ENCODE measurements around the gene CNIH4.

CNIH4 gene

DNA sequence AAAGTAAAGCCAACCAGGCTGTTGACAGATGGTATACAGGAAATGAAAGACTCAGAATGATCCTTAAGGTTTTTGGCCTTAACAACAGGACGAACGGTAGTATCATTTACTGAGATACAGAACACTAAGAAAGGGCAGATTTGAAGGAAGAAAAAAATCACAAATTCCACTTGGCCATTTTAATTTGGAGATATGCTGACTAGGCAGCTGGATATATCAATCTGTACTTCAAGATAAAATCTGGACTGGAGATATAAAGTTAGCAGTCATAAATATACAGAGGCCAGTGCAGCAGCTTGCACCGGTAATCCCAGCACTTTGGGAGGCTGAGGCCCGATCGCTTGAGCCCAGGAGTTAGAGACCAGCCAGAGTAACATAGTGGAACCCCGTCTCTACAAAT is 28.0 kb upstream of the CNIH4 start:
- no peak overlapping the region for H3K9ac ChIP-seq (ENCODE audit: insufficient read length, low read depth)
- H3K4me3 ChIP-seq (ENCODE audit: insufficient read length, low read depth), result no peak overlapping the region

GRCh38 chr1:224329484-224329841 is 27.2 kb upstream of the CNIH4 start:
- H3K4me3 ChIP-seq (ENCODE audit: insufficient read length, low read depth), result peak overlapping the region; percentile 96
- DNase-seq (ENCODE audit: low read depth, low spot score), result no peak
- H3K36me3 ChIP-seq (ENCODE audit: insufficient read depth, insufficient read length, low read length), result peaks cover 27% of the 10 kb centered on the region
- no peaks in the 10 kb centered on the region for H3K9me3 ChIP-seq (ENCODE audit: insufficient read depth, low read length)
- H3K4me1 ChIP-seq (ENCODE audit: insufficient read depth, insufficient read length), result no peaks in the 10 kb centered on the region
- peak overlapping the region; percentile 97 for H3K9ac ChIP-seq (ENCODE audit: insufficient read length, low read depth)
- no peak for TF ChIP-seq YY1 (IDR thresholded peaks at IDR 0.05; ENCODE audit: insufficient read depth, insufficient read length)
- no peak for TF ChIP-seq ZNF274 (IDR thresholded peaks at IDR 0.05; ENCODE audit: low read depth, low read length)
- no peak for TF ChIP-seq SUZ12 (IDR thresholded peaks at IDR 0.05; ENCODE audit: extremely low read depth, insufficient read depth, insufficient read length)
- H3K27me3 ChIP-seq (ENCODE audit: insufficient read depth, insufficient read length), result no peaks in the 10 kb centered on the region

More for the DNA sequence above, 28.0 kb upstream of the CNIH4 start:
- no peak for TF ChIP-seq SUZ12 (IDR thresholded peaks at IDR 0.05; ENCODE audit: extremely low read depth, insufficient read depth, insufficient read length)
- no peaks in the 10 kb centered on the region for H3K9me3 ChIP-seq (ENCODE audit: insufficient read depth, low read length)
- peaks cover 32% of the 10 kb centered on the region for H3K36me3 ChIP-seq (ENCODE audit: insufficient read depth, insufficient read length, low read length)
- H3K4me1 ChIP-seq (ENCODE audit: insufficient read depth, insufficient read length), result no peaks in the 10 kb centered on the region
- no peaks in the 10 kb centered on the region for H3K27me3 ChIP-seq (ENCODE audit: insufficient read depth, insufficient read length)
- no peak for DNase-seq (ENCODE audit: low read depth, low spot score)

DNA sequence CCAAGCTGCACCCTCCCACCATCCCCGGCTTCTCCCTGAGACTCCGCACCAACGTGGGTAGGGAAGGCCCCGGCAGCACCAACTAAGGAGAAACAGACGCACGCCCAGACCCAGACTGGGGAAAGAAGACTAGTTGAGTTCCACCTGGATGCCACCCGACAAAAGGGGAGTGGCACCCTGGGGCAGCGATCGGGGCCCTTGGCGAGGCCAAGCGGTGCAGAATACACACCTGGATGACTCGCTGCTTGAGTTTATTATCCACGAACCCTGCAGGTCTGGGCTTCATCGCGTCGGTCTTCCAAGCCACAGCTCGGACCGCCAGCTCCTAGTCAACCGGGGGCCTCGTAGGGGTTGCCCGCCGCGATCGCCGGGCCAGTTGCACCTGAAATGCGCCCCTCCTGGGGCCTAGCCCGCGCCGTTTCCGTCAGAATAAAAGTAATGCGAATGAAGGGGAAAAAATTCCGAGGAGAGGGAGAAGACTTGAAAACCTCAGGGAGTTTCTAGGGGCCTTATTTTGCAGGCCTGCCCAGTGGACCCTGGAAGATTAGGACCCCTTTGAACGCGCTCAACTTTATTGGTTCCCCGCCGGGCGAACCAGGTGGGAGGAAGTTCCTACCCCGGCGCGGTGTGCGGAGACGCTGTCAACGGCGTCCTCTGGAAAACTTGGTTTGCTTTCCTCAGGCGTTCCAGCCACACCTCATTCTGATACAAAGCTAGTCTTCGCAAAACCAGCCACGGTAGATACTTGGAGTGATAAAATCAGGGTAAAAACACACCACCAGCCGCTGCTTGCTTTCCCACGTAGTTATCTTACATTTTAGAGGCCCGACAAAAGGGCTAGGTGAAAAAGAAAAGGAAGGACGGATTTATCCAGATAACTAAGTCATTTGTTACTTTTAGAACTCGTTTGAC is 26.6 kb upstream of the CNIH4 start, which contains the start of gene NVL:
Gene NVL (minus strand): TSS at position 331 of the 912 bp plus-strand sequence. CDS start 45 bp downstream, at position 286.
- H3K36me3 ChIP-seq (ENCODE audit: insufficient read depth, insufficient read length, low read length), result peaks cover 22% of the 10 kb centered on the region
- H3K4me1 ChIP-seq (ENCODE audit: insufficient read depth, insufficient read length), result no peaks in the 10 kb centered on the region
- H3K9ac ChIP-seq (ENCODE audit: insufficient read length, low read depth), result peak within 1 kb of the TSS; percentile 97
- H3K4me3 ChIP-seq (ENCODE audit: insufficient read length, low read depth), result peak within 1 kb of the TSS; percentile 96
- DNase-seq (ENCODE audit: low read depth, low spot score), result peak; percentile 94
- no peaks in the 10 kb centered on the region for H3K9me3 ChIP-seq (ENCODE audit: insufficient read depth, low read length)
- no peaks in the 10 kb centered on the region for H3K27me3 ChIP-seq (ENCODE audit: insufficient read depth, insufficient read length)
- no peak for TF ChIP-seq YY1 (IDR thresholded peaks at IDR 0.05; ENCODE audit: insufficient read depth, insufficient read length)
- no peak for TF ChIP-seq ZNF274 (IDR thresholded peaks at IDR 0.05; ENCODE audit: low read depth, low read length)
- TF ChIP-seq SUZ12 (IDR thresholded peaks at IDR 0.05; ENCODE audit: extremely low read depth, insufficient read depth, insufficient read length), result no peak

DNA sequence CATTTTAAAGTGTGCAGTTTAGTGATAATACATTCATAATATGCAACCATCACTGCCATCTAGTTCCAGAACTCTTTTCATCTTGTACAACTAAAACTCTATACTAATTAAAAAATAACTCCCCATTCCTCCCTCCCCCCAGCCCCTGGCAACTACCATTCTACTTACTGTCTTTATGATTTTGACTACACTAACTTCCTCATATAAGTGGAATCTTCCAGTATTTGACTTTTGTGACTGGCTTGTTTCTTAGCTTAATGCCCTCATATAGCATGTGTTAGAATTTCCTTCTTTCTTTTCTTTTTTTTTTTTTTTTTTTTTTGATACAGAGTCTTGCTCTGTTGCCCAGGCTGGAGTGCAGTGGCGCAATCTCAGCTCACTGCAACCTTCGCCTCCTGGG is 25.4 kb upstream of the CNIH4 start:
- no peak overlapping the region for H3K9ac ChIP-seq (ENCODE audit: insufficient read length, low read depth)

GRCh38 chr1:224331824-224332223 is 24.9 kb upstream of the CNIH4 start:
- Histone ChIP-seq H3K36me3 (ENCODE audit: insufficient read depth, insufficient read length, low read length) (peaks cover 10% of the 10 kb centered on the region), H3K9ac (ENCODE audit: insufficient read length, low read depth) (no peak overlapping the region), H3K9me3 (ENCODE audit: insufficient read depth, low read length) (no peaks in the 10 kb centered on the region), H3K27me3 (ENCODE audit: insufficient read depth, insufficient read length) (no peaks in the 10 kb centered on the region), H3K4me1 (ENCODE audit: insufficient read depth, insufficient read length) (no peaks in the 10 kb centered on the region), H3K4me3 (ENCODE audit: insufficient read length, low read depth) (no peak overlapping the region)
- DNase-seq (ENCODE audit: low read depth, low spot score), result no peak
- TF ChIP-seq YY1 (IDR thresholded peaks at IDR 0.05; ENCODE audit: insufficient read depth, insufficient read length) (no peak), SUZ12 (IDR thresholded peaks at IDR 0.05; ENCODE audit: extremely low read depth, insufficient read depth, insufficient read length) (no peak), ZNF274 (IDR thresholded peaks at IDR 0.05; ENCODE audit: low read depth, low read length) (no peak)

More for the DNA sequence above, 25.4 kb upstream of the CNIH4 start:
- Histone ChIP-seq H3K9me3 (ENCODE audit: insufficient read depth, low read length) (no peaks in the 10 kb centered on the region), H3K27me3 (ENCODE audit: insufficient read depth, insufficient read length) (no peaks in the 10 kb centered on the region), H3K4me1 (ENCODE audit: insufficient read depth, insufficient read length) (no peaks in the 10 kb centered on the region), H3K4me3 (ENCODE audit: insufficient read length, low read depth) (no peak overlapping the region), H3K36me3 (ENCODE audit: insufficient read depth, insufficient read length, low read length) (peaks cover 13% of the 10 kb centered on the region)
- DNase-seq (ENCODE audit: low read depth, low spot score), result no peak
- TF ChIP-seq YY1 (IDR thresholded peaks at IDR 0.05; ENCODE audit: insufficient read depth, insufficient read length), result no peak
- TF ChIP-seq ZNF274 (IDR thresholded peaks at IDR 0.05; ENCODE audit: low read depth, low read length), result no peak
- TF ChIP-seq SUZ12 (IDR thresholded peaks at IDR 0.05; ENCODE audit: extremely low read depth, insufficient read depth, insufficient read length), result no peak

DNA sequence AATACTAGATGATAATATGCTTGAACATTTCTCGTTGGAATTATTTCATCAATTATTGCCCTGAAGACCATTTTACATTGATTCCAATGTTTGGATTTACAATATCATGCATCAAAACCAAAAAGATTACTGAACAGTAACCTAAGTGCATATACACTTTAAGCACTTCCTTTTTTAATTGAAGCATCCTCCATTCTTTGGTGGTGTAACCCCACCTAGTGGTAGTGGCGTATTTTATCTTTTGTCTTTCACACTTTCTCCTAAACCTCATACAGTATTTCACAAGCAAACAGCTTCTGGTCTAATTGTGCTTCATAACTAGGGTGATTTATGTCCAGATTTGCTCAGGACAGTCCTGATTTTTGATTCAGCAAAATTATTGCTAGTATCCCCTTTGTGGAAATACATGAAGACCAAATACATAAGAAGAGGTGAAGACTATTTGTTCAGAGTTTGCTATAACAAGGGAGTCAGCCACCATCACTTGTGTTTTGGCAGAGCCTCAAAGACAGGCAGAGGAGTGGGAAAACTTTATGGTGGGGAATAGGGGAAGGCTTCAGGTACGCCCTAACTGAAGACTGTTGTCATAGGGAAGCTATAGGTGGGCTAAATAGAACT is 23.3 kb upstream of the CNIH4 start:
- no peak overlapping the region for H3K9ac ChIP-seq (ENCODE audit: insufficient read length, low read depth)
- no peak overlapping the region for H3K4me3 ChIP-seq (ENCODE audit: insufficient read length, low read depth)
- H3K4me1 ChIP-seq (ENCODE audit: insufficient read depth, insufficient read length), result no peaks in the 10 kb centered on the region
- no peaks in the 10 kb centered on the region for H3K27me3 ChIP-seq (ENCODE audit: insufficient read depth, insufficient read length)
- DNase-seq (ENCODE audit: low read depth, low spot score), result no peak
- TF ChIP-seq ZNF274 (IDR thresholded peaks at IDR 0.05; ENCODE audit: low read depth, low read length) (no peak), SUZ12 (IDR thresholded peaks at IDR 0.05; ENCODE audit: extremely low read depth, insufficient read depth, insufficient read length) (no peak), YY1 (IDR thresholded peaks at IDR 0.05; ENCODE audit: insufficient read depth, insufficient read length) (no peak)
- no peaks in the 10 kb centered on the region for H3K36me3 ChIP-seq (ENCODE audit: insufficient read depth, insufficient read length, low read length)
- H3K9me3 ChIP-seq (ENCODE audit: insufficient read depth, low read length), result peaks cover 8% of the 10 kb centered on the region

Data from NT2/D1 (cell line).